ENCODE results near the gene F13B. TPM values are rescaled to one million over a fixed set of nuclear protein-coding genes. Genes with fewer than 3 reads are reported as not detected.

The F13B gene
- total RNA-seq, 2 experiments from 2014 or later, result not detected

DNA sequence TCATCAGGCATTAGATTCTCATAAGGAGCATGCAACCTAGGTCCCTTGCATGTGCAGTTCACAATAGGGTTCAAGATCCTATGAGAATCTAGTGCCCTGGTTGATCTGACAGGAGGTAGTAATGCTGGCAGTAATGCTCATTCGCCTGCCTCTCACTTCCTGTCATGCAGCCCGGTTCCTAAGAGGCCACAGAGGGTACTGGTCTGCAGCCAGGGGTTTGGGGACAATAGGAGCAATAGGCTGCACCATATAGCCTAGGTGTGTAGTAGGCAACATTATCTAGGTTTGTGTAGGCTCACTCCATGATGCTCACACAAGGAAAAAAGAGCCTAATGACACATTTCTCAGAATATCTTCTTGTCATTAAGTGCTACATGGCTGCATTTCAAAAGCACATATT, 63.9 kb downstream of the F13B start:
- Histone ChIP-seq H3K36me3 (ENCODE audit: insufficient read depth, low read length) (no peaks in the 10 kb centered on the region), H3K27ac (ENCODE audit: low read depth, low read length, poor library complexity, severe bottlenecking) (no peak overlapping the region), H2AFZ (ENCODE audit: low read length) (no peak overlapping the region), H3K4me3 (ENCODE audit: low read depth, low read length, poor library complexity, severe bottlenecking) (no peak overlapping the region), H3K4me1 (ENCODE audit: insufficient read depth, low read length, poor library complexity, severe bottlenecking) (no peaks in the 10 kb centered on the region), H3K79me2 (ENCODE audit: insufficient read depth, low read depth, low read length) (no peaks in the 10 kb centered on the region), H4K20me1 (ENCODE audit: insufficient read depth, low read length) (no peaks in the 10 kb centered on the region), H3K4me2 (ENCODE audit: low read length) (no peak overlapping the region), H3K9me2 (ENCODE audit: insufficient read depth, low read length) (no peaks in the 10 kb centered on the region), H3K9me3 (ENCODE audit: low read length) (no peaks in the 10 kb centered on the region)
- ChIA-PET CTCF (ENCODE audit: unreplicated experiment) (no interaction called here), POLR2A (no interaction called here)
- intact Hi-C loops (cut with micrococcal nuclease; ENCODE audit: unreplicated experiment), result no loop called here
- TF ChIP-seq CTCF (conservative IDR thresholded peaks at IDR 0.05; ENCODE audit: low read length), result no peak
- no peak for TF ChIP-seq EZH2phosphoT487 (IDR thresholded peaks at IDR 0.05; ENCODE audit: borderline replicate concordance, low read depth, low read length)
- no TSS peak for BruUV-seq (replicated peaks)
- DNase-seq (ENCODE audit: low spot score), result no peak

DNA sequence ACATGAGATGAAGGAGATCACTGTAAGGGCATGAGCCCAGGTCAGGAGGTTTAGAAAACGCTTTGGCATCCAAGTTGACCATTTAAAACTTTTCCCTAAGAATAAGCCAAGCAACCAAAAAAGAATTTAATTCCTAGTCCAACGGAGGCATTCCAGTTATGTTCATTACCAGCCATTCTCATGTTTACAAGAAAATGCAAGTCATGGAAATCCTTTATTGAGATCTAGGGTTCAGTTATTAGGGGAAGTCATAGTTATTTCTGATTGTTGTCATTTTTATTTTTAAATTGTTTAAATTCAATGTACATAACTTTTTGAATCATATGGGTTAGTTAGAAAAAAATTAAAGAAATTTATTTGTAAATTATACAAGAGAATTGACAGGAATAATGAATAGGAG, 65.2 kb downstream of the F13B start:
- H3K9me2 ChIP-seq (ENCODE audit: insufficient read depth, low read length), result no peaks in the 10 kb centered on the region
- ChIA-PET POLR2A (no interaction called here), CTCF (ENCODE audit: unreplicated experiment) (no interaction called here)
- no peak overlapping the region for H3K4me2 ChIP-seq (ENCODE audit: low read length)
- no TSS peak for BruUV-seq (replicated peaks)
- no peak overlapping the region for H2AFZ ChIP-seq (ENCODE audit: low read length)
- H3K79me2 ChIP-seq (ENCODE audit: insufficient read depth, low read depth, low read length), result no peaks in the 10 kb centered on the region
- H4K20me1 ChIP-seq (ENCODE audit: insufficient read depth, low read length), result no peaks in the 10 kb centered on the region
- no peak overlapping the region for H3K27ac ChIP-seq (ENCODE audit: low read depth, low read length, poor library complexity, severe bottlenecking)
- no peaks in the 10 kb centered on the region for H3K4me1 ChIP-seq (ENCODE audit: insufficient read depth, low read length, poor library complexity, severe bottlenecking)
- H3K36me3 ChIP-seq (ENCODE audit: insufficient read depth, low read length), result no peaks in the 10 kb centered on the region
- DNase-seq (ENCODE audit: low spot score), result no peak
- no peak for TF ChIP-seq EZH2phosphoT487 (IDR thresholded peaks at IDR 0.05; ENCODE audit: borderline replicate concordance, low read depth, low read length)
- TF ChIP-seq CTCF (conservative IDR thresholded peaks at IDR 0.05; ENCODE audit: low read length), result no peak
- no peak overlapping the region for H3K4me3 ChIP-seq (ENCODE audit: low read depth, low read length, poor library complexity, severe bottlenecking)
- H3K9me3 ChIP-seq (ENCODE audit: low read length), result no peaks in the 10 kb centered on the region
- intact Hi-C loops (cut with micrococcal nuclease; ENCODE audit: unreplicated experiment), result no loop called here

DNA sequence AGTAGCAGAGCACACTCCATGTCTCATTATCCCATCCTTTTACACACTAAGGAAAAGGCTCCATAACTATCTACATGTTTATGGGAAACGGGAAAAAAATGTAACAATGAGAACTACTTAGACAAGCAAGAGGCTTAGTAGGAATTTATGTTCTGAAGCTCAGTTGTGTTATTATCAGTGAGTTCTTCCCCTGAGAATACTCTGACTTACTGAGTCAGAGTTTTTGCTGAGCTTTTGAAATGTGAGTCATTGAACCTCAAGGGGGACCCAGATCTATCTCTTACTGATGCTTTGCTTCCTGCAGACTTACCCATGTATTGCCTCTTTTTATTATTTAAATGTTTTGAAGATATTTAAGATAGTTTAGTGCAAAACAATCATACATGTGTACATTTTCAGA, 69.6 kb downstream of the F13B start:
- Histone ChIP-seq H3K9me3 (ENCODE audit: low read length) (no peaks in the 10 kb centered on the region), H4K20me1 (ENCODE audit: insufficient read depth, low read length) (no peaks in the 10 kb centered on the region), H3K36me3 (ENCODE audit: insufficient read depth, low read length) (no peaks in the 10 kb centered on the region), H3K4me1 (ENCODE audit: insufficient read depth, low read length, poor library complexity, severe bottlenecking) (no peaks in the 10 kb centered on the region), H2AFZ (ENCODE audit: low read length) (no peak overlapping the region), H3K79me2 (ENCODE audit: insufficient read depth, low read depth, low read length) (no peaks in the 10 kb centered on the region), H3K4me3 (ENCODE audit: low read depth, low read length, poor library complexity, severe bottlenecking) (no peak overlapping the region), H3K4me2 (ENCODE audit: low read length) (no peak overlapping the region), H3K27ac (ENCODE audit: low read depth, low read length, poor library complexity, severe bottlenecking) (no peak overlapping the region), H3K9me2 (ENCODE audit: insufficient read depth, low read length) (no peaks in the 10 kb centered on the region)
- TF ChIP-seq EZH2phosphoT487 (IDR thresholded peaks at IDR 0.05; ENCODE audit: borderline replicate concordance, low read depth, low read length), result no peak
- TF ChIP-seq CTCF (conservative IDR thresholded peaks at IDR 0.05; ENCODE audit: low read length), result no peak
- DNase-seq (ENCODE audit: low spot score), result no peak
- intact Hi-C loops (cut with micrococcal nuclease; ENCODE audit: unreplicated experiment), result no loop called here
- CTCF ChIA-PET (ENCODE audit: unreplicated experiment), result no interaction called here
- POLR2A ChIA-PET, result interaction anchor here (0.7 to 1.3 kb wide), 2 partner anchors 12 to 20 kb away, joined by 4 to 5 read pairs; partner anchors contain the start of gene CFHR5
- no TSS peak for BruUV-seq (replicated peaks)

Data from OCI-LY7 (cell line).